Stromal cell of bone marrow (primary cell): ENCODE data around the gene OBSCN.

Source experiments
- DNase-seq: peaks from one replicate; pipeline ENCODE4 v3.0.0-alpha.2; 2012; ENCODE audit warnings: low read depth

Gene OBSCN

GRCh38 chr1:228370439-228370940 is 162.6 kb downstream of the OBSCN start:
- DNase-seq, result no peak

DNA sequence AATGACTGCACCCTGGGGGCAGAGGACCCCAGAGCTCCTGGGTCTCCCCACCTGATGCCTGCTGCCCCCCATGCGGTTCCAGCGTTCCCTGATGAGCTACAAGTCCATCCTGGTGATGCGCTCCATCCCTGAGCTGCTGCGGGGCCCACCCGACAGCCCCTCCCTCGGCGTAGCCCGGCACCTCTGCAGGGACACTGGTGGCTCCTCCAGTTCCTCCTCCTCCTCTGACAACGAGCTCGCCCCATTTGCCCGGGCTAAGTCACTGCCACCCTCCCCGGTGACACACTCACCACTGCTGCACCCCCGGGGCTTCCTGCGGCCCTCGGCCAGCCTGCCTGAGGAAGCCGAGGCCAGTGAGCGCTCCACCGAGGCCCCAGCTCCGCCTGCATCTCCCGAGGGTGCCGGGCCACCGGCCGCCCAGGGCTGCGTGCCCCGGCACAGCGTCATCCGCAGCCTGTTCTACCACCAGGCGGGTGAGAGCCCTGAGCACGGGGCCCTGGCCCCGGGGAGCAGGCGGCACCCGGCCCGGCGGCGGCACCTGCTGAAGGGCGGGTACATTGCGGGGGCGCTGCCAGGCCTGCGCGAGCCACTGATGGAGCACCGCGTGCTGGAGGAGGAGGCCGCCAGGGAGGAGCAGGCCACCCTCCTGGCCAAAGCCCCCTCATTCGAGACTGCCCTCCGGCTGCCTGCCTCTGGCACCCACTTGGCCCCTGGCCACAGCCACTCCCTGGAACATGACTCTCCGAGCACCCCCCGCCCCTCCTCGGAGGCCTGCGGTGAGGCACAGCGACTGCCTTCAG is 163.3 kb downstream of the OBSCN start:
- no peak for DNase-seq

GRCh38 chr1:228371741-228372182 is 163.9 kb downstream of the OBSCN start:
- no peak for DNase-seq

GRCh38 chr1:228372183-228373003 is 164.5 kb downstream of the OBSCN start:
- DNase-seq, result no peak

- DNase-seq, result no peak
These were observed 165.3 kb downstream of the OBSCN start for GRCh38 chr1:228373004-228373680.

- no peak for DNase-seq
These were observed 166.1 kb downstream of the OBSCN start for GRCh38 chr1:228373681-228374571.

DNA sequence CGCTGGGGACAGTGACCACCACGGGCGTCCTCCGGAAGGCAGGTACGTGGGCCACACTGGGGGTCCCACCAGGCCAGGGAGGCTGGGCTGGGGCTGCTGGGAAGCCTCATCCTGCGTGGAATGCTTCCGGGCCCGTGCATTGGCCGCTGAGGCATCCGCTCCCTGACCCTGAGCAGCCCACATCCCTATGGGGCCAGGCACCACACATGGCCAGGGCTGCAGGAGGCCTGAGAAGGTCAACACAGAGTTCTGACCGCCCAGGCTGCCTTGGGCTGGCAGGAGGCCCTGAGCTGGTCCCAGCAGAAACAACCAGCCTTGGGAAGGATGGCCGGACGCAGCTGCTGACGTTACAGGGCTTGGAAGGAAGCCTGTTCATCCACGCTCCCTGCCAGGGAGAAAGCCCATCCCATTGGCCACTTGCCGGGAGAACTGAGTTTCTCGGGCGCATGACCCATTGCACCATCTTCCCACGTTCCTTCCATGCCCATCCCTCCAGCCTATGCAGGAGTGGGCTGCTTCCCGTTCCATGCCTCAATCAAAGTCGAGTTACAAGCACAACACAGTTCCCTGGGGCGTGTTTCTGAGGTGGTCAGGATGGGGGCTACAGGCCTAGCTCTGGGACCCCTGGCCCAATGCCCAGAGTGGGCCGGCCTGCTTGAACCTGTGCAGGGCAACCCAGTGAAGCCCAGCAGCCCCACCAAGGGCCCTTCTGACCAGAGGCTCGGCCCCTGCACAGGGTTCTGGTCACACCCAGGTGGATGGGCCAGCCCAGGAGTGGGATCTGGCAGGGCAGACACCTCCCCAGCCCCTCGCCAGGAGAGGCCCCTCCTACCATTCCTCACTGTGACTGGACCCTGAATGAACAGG is 167.1 kb downstream of the OBSCN start:
- DNase-seq, result peak; percentile 97

- no peak for DNase-seq
These were observed 167.9 kb downstream of the OBSCN start for GRCh38 chr1:228375578-228376261.

GRCh38 chr1:228376262-228376628 is 168.4 kb downstream of the OBSCN start:
- no peak for DNase-seq

DNA sequence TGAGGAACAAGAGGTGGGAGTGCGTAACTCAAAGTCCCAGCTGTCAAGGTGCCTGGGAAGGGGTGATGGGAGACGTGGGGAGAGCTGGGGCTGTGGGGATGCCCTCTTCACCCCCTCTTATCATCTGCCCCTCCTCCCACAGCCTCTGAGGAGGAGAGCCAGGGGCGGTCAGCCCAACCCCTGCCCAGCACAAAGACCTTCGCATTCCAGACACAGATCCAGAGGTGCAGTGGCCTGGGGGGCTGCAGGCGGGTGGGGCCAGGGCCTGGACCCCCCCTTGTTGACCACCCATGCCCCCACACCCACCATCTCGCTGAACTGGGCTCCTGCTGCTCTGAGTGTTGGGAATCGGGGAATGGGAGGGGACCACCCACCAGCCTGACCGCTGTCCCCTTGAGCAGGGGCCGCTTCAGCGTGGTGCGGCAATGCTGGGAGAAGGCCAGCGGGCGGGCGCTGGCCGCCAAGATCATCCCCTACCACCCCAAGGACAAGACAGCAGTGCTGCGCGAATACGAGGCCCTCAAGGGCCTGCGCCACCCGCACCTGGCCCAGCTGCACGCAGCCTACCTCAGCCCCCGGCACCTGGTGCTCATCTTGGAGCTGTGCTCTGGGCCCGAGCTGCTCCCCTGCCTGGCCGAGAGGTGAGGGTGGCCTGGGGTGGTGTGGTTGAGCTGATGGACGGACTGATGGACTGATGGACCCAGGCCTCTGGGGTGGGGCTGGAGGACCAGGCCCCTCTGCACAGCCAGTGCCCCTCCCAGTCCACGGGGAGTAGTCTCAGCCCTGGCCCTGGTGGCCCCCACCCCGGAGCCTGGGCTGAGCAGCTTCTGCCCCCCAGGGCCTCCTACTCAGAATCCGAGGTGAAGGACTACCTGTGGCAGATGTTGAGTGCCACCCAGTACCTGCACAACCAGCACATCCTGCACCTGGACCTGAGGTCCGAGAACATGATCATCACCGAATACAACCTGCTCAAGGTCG is 169.1 kb downstream of the OBSCN start:
- DNase-seq, result no peak

GRCh38 chr1:228377664-228378089 is 169.8 kb downstream of the OBSCN start:
- DNase-seq, result no peak

DNA sequence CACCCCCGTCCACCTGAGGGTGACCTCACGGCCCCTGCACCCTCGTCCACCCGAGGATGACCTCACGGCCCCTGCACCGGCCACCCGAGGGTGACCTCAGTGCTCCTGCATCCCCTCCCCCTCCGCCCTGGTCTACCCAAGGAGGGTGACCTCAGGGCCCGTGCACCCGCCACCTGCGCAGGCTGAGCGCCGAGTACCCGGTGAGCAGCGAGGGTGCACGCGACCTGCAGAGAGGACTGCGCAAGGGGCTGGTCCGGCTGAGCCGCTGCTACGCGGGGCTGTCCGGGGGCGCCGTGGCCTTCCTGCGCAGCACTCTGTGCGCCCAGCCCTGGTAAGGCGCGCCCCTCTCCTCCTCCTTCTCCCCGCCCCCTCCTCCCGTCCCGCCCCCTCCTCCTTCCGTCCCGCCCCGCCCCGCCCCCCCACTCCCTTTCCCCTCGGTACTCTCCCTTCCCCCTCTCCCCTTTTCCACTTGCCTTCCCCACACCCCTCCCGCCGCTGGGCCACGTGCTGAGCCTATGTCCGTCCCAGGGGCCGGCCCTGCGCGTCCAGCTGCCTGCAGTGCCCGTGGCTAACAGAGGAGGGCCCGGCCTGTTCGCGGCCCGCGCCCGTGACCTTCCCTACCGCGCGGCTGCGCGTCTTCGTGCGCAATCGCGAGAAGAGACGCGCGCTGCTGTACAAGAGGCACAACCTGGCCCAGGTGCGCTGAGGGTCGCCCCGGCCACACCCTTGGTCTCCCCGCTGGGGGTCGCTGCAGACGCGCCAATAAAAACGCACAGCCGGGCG is 170.4 kb downstream of the OBSCN start:
- DNase-seq, result peak; percentile 43

DNA sequence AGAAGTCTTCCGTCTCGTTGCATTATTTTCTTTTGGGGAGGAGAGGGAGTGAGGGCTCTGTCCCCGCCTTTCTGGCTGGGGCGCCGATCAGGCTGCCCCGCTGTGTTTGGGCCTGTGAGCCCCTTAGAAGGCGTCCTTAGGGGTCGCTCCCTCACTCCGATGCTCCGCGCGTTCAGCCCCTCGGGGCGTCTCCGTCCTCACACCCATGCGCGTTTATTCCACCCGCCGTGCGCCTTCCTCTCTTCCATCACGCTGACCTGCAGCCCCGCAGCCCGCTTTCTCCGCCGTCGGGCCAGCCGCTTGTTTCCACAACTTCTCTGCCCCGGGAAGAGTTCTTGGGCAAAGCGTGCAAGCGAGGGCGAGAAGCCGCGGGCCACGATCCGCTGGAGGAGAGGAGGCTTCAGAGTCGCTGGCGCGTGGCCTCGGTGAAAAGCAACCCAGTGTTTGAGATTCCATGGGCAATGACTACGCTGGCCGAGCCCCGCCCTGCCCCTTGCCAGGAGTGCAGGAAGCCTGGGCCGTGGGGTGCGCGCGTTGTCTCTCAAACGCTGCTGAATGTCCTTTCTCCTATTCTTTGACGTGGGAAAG is 171.1 kb downstream of the OBSCN start:
- no peak for DNase-seq

DNA sequence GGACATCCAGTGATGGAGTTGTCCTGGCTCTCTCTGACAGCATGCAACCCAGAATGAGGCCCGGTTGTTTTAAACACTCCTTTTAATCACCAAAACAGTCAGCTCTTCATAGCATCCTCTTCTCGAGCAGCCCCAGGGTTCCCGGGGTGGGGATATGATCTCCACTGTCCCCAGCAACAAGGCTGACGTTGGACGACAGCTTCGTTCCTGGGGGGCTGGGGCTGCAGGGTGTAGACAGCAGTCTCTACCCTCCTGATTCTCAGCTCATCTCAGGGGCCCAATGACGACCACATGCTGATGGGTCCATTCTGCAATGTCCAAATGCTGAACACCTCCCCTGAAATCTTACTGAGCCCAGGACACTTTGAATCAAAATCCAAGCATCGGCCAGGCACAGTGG is 171.8 kb downstream of the OBSCN start:
- DNase-seq, result no peak

DNA sequence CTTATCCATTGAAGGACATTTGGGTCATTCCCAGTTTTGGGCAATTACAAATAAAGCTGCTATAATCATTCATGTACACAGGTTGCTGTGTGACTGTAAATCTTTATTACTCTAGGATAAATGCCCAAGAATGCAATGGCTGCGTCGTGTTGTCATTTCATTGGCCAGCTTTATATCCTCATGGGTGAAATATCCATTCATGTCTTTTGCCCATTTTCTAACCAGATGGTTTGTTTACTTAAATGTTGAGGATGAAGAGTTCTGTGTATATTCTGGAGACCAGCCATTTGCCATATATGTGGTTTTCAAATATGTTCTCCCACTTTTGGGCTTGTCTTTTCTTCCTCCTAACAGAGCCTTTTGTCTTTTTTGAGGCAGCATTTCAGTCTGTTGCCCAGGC is 173.5 kb downstream of the OBSCN start:
- DNase-seq, result no peak

- no peak for DNase-seq
These were observed 175.9 kb downstream of the OBSCN start for GRCh38 chr1:228383773-228384172.

DNA sequence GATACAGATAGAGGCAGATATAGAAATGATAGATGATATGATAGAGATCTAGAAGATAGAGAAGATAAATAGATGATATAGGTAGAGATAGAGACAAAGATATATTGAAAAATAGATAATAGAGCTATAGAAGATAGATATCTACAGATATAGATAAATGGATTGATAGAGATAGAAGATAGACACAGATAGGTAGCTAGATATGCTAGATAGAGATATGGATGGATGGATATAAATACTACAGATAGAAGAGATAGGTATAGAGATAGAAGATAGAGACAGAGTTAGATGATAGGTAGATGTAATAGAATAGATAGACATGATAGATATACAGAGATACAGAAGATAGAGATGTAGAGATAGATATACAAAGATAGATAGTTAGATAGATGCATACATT is 177.4 kb downstream of the OBSCN start:
- no peak for DNase-seq
